Fibroblast of the aortic adventitia (primary cell): ENCODE results near the gene DAPK1. TPM values are rescaled to one million over a fixed set of nuclear protein-coding genes. Genes with fewer than 3 reads are reported as not detected.

Experiments used
- DNase-seq: peaks from one replicate; pipeline ENCODE4 v3.0.0-alpha.2; 2010; ENCODE audit warnings: low read depth
- H3K4me3 ChIP-seq: 2 replicates; pipeline ENCODE4 v1.5.1; 2011; ENCODE audit warnings: low read depth, mild to moderate bottlenecking, control low read depth, low read length, moderate library complexity
- CTCF ChIP-seq: IDR thresholded peaks from 2 replicates; pipeline ENCODE4 v1.5.1; 2011; ENCODE audit warnings: mild to moderate bottlenecking, low read length, control low read depth, inconsistent platforms; ENCODE audit not compliant: insufficient read depth
- total RNA-seq: library from RNA; depleted of rRNA; stranded (reverse); fragments of >200 nt; gene quantifications from 2 replicates; pipeline ENCODE4 v1.2.3, GENCODE V29; 2012; ENCODE audit warnings: low replicate concordance

DAPK1 gene
- total RNA-seq, 1 donor: 30.9 TPM

- DNase-seq: peak; percentile 74
- peak; percentile 86 for TF ChIP-seq CTCF
- no peak overlapping the region for H3K4me3 ChIP-seq
Observed at GRCh38 chr9:87662808-87663528, 165.3 kb downstream of the DAPK1 start.

GRCh38 chr9:87663556-87663955 lies 165.9 kb downstream of the DAPK1 start:
- TF ChIP-seq CTCF: no peak
- H3K4me3 ChIP-seq: no peak overlapping the region
- DNase-seq: no peak

GRCh38 chr9:87664153-87665060 lies 166.7 kb downstream of the DAPK1 start:
- TF ChIP-seq CTCF: no peak
- no peak overlapping the region for H3K4me3 ChIP-seq
- no peak for DNase-seq

- no peak overlapping the region for H3K4me3 ChIP-seq
- DNase-seq: no peak
- TF ChIP-seq CTCF: no peak
Observed at GRCh38 chr9:87665505-87665904, 167.8 kb downstream of the DAPK1 start.

GRCh38 chr9:87667164-87667738 lies 169.6 kb downstream of the DAPK1 start:
- peak; percentile 19 for TF ChIP-seq CTCF
- H3K4me3 ChIP-seq: no peak overlapping the region
- DNase-seq: no peak

GRCh38 chr9:87668222-87668621 lies 170.6 kb downstream of the DAPK1 start:
- no peak overlapping the region for H3K4me3 ChIP-seq
- no peak for DNase-seq
- TF ChIP-seq CTCF: no peak
